DND-41 (cell line): ENCODE measurements around the gene FRMPD4.

Experiments used
- ATAC-seq: fragments of 200-7000 bp; cut with Tn5 transposase; 3 replicates; pipeline ENCODE4 v1.9.1; 2021; ENCODE audit warnings: low read depth; ENCODE audit not compliant: insufficient read depth
- DNase-seq: peaks from one replicate; pipeline ENCODE4 v3.0.0-alpha.2; 2020
- H2AFZ ChIP-seq: 2 replicates; pipeline ENCODE4 v1.6.0; 2012; ENCODE audit warnings: low read depth, low read length
- H3K27ac ChIP-seq: 2 replicates; pipeline ENCODE4 v1.5.1; 2012; ENCODE audit warnings: low read length, inconsistent platforms
- H3K27me3 ChIP-seq: fragments of 200-600 bp; sonication (generic); 2 replicates; pipeline ENCODE4 v1.6.0; 2012; ENCODE audit warnings: low read length, mild to moderate bottlenecking, inconsistent platforms; ENCODE audit not compliant: insufficient read depth, poor library complexity
- H3K36me3 ChIP-seq: 2 replicates; pipeline ENCODE4 v1.5.1; 2012; ENCODE audit warnings: low read length, inconsistent platforms; ENCODE audit not compliant: insufficient read depth
- H3K4me1 ChIP-seq: 2 replicates; pipeline ENCODE4 v1.5.1; 2012; ENCODE audit warnings: mild to moderate bottlenecking, low read length; ENCODE audit not compliant: insufficient read depth
- H3K4me2 ChIP-seq: 2 replicates; pipeline ENCODE4 v1.6.0; 2012; ENCODE audit warnings: mild to moderate bottlenecking, moderate library complexity, low read length, inconsistent platforms; ENCODE audit not compliant: insufficient read depth
- H3K4me3 ChIP-seq, 2 experiments: fragments of 200-600 bp in 1 of 2; shearing (Covaris generic) in 1 of 2; 2 replicates each; pipeline ENCODE4 v1.5.1; 2012 to 2016; ENCODE audit warnings: inconsistent platforms in 2 of 2, low read length in 2 of 2, mild to moderate bottlenecking in 2 of 2, low read depth in 1 of 2, moderate library complexity in 1 of 2
- H3K79me2 ChIP-seq: 2 replicates; pipeline ENCODE4 v1.6.0; 2012; ENCODE audit warnings: low read length, inconsistent platforms; ENCODE audit not compliant: insufficient read depth
- H3K9ac ChIP-seq: 2 replicates; pipeline ENCODE4 v1.6.0; 2012; ENCODE audit warnings: low read depth, mild to moderate bottlenecking, inconsistent platforms, low read length, moderate library complexity
- H3K9me3 ChIP-seq: 2 replicates; pipeline ENCODE4 v1.5.1; 2012; ENCODE audit warnings: low read length, moderate library complexity, mild to moderate bottlenecking, inconsistent platforms; ENCODE audit not compliant: insufficient read depth, severe bottlenecking
- H4K20me1 ChIP-seq: 2 replicates; pipeline ENCODE4 v1.6.0; 2012; ENCODE audit warnings: low read length; ENCODE audit not compliant: insufficient read depth
- EZH2 ChIP-seq: IDR thresholded peaks from 3 replicates; pipeline ENCODE4 v1.6.1; 2012; ENCODE audit warnings: borderline replicate concordance, low read depth, mild to moderate bottlenecking, moderate library complexity, low read length, inconsistent platforms; ENCODE audit not compliant: severe bottlenecking
- TF ChIP-seq, protein P1 (sequence below): IDR thresholded peaks from 2 replicates; pipeline ENCODE4 v1.5.1; 2012; ENCODE audit warnings: borderline replicate concordance, low read length, moderate library complexity, mild to moderate bottlenecking; ENCODE audit not compliant: poor library complexity, severe bottlenecking; ENCODE audit errors: extremely low read depth

Gene FRMPD4

DNA sequence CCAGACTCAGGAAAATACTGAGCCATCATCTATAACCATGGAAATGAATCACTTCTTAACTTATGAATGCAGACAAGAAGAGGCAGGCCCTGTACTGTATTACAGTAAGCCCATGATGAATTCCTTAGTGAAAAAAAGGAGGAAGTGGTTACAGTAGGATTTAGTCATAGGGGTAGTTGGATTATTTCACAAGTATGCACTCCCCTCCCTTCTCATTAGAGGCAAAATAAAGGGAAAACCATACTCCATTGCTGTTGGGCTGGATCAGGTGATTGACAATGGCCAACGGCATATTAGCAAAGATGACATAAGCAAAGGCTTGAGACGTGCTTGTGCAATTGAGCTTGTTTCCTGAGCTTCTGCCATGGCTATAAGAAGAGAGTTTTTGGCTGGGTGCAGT lies 471.8 kb downstream of the FRMPD4 start:
- H3K27me3 ChIP-seq = no peaks in the 10 kb centered on the region
- no peaks in the 10 kb centered on the region for H3K4me1 ChIP-seq
- no peaks in the 10 kb centered on the region for H3K9me3 ChIP-seq
- ATAC-seq (no peak), DNase-seq (no peak)
- no peak overlapping the region for H3K9ac ChIP-seq
- no peaks in the 10 kb centered on the region for H3K36me3 ChIP-seq
- H4K20me1 ChIP-seq = no peaks in the 10 kb centered on the region
- TF ChIP-seq, protein P1, sequence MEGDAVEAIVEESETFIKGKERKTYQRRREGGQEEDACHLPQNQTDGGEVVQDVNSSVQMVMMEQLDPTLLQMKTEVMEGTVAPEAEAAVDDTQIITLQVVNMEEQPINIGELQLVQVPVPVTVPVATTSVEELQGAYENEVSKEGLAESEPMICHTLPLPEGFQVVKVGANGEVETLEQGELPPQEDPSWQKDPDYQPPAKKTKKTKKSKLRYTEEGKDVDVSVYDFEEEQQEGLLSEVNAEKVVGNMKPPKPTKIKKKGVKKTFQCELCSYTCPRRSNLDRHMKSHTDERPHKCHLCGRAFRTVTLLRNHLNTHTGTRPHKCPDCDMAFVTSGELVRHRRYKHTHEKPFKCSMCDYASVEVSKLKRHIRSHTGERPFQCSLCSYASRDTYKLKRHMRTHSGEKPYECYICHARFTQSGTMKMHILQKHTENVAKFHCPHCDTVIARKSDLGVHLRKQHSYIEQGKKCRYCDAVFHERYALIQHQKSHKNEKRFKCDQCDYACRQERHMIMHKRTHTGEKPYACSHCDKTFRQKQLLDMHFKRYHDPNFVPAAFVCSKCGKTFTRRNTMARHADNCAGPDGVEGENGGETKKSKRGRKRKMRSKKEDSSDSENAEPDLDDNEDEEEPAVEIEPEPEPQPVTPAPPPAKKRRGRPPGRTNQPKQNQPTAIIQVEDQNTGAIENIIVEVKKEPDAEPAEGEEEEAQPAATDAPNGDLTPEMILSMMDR = no peak
- TF ChIP-seq EZH2 = no peak
- H3K27ac ChIP-seq = no peak overlapping the region
- H3K4me2 ChIP-seq = no peak overlapping the region
- H2AFZ ChIP-seq = no peak overlapping the region
- no peak overlapping the region for H3K4me3 ChIP-seq
- no peaks in the 10 kb centered on the region for H3K79me2 ChIP-seq

DNA sequence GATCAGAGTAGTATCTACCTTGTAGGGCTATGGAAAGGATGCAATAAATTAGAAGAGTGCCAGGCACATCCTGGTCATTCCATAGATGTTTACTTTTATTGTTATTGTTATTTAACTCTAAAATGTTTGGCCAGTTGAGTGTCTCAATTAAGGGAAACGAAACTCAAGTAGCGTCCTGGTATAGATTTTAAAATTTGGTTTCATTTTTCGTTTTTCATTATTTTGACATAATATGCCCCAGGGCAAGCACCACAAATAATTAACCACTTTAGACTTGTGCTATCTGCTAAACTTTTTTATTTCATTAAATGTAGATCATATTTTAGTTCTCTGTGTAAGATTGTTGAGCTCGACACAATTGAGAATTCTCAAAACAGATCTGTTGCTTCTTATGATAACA lies 473.2 kb downstream of the FRMPD4 start:
- H3K27me3 ChIP-seq = no peaks in the 10 kb centered on the region
- H3K9ac ChIP-seq = no peak overlapping the region
- no peak overlapping the region for H3K27ac ChIP-seq
- no peaks in the 10 kb centered on the region for H3K9me3 ChIP-seq
- H2AFZ ChIP-seq = no peak overlapping the region
- ATAC-seq (no peak), DNase-seq (no peak)
- H3K79me2 ChIP-seq = no peaks in the 10 kb centered on the region
- no peak overlapping the region for H3K4me3 ChIP-seq
- H3K4me1 ChIP-seq = no peaks in the 10 kb centered on the region
- H3K36me3 ChIP-seq = no peaks in the 10 kb centered on the region
- TF ChIP-seq, protein P1 = no peak
- TF ChIP-seq EZH2 = no peak
- H3K4me2 ChIP-seq = no peak overlapping the region
- no peaks in the 10 kb centered on the region for H4K20me1 ChIP-seq

DNA sequence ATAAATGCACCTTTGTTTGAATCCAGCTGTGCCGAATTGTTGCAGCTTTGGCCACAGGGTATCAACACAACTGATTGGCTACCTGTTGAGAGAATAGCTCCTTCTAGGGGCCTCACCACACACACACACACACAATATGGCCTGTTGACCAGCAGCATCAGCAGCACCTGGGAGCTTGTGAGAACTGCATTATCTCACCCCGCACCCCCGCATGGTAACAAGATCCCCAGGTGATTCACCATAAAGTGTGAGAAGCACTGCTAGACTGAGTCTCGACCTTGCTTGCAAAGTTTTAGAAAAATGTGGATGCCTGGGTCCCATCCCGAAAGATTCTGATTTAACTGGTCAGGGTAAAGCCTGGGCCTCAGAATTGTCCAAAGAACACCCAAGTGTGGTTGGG lies 476.0 kb downstream of the FRMPD4 start:
- Histone ChIP-seq H3K79me2 (no peaks in the 10 kb centered on the region), H3K36me3 (no peaks in the 10 kb centered on the region), H2AFZ (no peak overlapping the region), H3K27ac (no peak overlapping the region), H3K4me2 (no peak overlapping the region), H3K4me3 (no peak overlapping the region), H4K20me1 (no peaks in the 10 kb centered on the region), H3K9me3 (no peaks in the 10 kb centered on the region), H3K27me3 (no peaks in the 10 kb centered on the region), H3K9ac (no peak overlapping the region), H3K4me1 (no peaks in the 10 kb centered on the region)
- TF ChIP-seq, protein P1 = no peak
- TF ChIP-seq EZH2 = no peak
- ATAC-seq (no peak), DNase-seq (no peak)

DNA sequence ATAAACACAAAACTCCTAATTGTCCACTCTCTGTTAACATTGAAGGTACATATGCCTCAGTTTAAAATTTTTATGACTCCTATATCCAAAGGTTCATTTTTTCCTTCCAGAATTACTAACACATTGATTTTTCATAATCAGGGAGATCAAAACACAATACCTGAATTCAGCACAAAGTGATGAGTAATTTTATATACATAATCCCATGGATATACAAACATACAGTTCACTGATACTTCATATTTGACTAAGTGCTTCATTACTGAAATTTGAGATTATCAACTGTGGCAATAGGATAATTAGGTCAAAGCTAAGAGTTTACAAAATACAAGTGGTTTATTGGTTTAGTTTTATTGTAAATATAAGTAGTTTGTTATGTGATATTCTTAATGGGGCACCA lies 476.8 kb downstream of the FRMPD4 start:
- Histone ChIP-seq H4K20me1 (no peaks in the 10 kb centered on the region), H3K4me3 (no peak overlapping the region), H3K9me3 (no peaks in the 10 kb centered on the region), H3K79me2 (no peaks in the 10 kb centered on the region), H3K36me3 (no peaks in the 10 kb centered on the region), H3K4me1 (no peaks in the 10 kb centered on the region), H3K27ac (no peak overlapping the region), H3K9ac (no peak overlapping the region), H3K27me3 (no peaks in the 10 kb centered on the region), H3K4me2 (no peak overlapping the region), H2AFZ (no peak overlapping the region)
- TF ChIP-seq EZH2 = no peak
- TF ChIP-seq, protein P1 = no peak
- ATAC-seq (no peak), DNase-seq (no peak)
